C4-2B (cell line): ENCODE measurements around the gene KCNS3.

Source experiments
- H3K27ac ChIP-seq: fragments of 450-650 bp; 2 replicates; pipeline ENCODE4 v1.5.1; 2017
- ZFX ChIP-seq: fragments of 450-650 bp; IDR thresholded peaks from 2 replicates; pipeline ENCODE4 v1.6.1; 2017
- TF ChIP-seq, protein P1 (sequence below): fragments of 450-650 bp; conservative IDR thresholded peaks from 2 replicates; pipeline ENCODE4 v1.5.1; 2017; ENCODE audit warnings: mild to moderate bottlenecking

Gene KCNS3

DNA sequence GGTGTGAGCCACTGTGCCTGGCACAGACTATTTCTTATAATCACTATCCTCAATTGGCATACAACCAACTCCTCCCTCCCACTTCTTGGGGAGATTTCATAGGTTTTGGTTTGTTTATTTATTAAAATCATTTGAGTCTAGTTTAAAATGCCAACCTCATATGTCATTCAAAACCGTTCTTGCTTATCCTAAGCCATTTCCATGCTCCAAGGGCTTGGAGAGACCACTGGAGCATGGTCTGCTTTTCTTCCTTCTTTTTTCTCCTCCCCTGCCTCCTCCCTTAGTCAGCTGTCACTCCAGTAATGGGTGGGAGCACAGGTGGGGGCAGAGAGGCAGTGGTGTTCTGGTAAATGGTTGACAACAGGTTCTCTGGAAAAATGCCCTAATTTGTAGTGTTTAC lies 20.4 kb upstream of the KCNS3 start:
- no peak for TF ChIP-seq ZFX
- TF ChIP-seq, protein P1, sequence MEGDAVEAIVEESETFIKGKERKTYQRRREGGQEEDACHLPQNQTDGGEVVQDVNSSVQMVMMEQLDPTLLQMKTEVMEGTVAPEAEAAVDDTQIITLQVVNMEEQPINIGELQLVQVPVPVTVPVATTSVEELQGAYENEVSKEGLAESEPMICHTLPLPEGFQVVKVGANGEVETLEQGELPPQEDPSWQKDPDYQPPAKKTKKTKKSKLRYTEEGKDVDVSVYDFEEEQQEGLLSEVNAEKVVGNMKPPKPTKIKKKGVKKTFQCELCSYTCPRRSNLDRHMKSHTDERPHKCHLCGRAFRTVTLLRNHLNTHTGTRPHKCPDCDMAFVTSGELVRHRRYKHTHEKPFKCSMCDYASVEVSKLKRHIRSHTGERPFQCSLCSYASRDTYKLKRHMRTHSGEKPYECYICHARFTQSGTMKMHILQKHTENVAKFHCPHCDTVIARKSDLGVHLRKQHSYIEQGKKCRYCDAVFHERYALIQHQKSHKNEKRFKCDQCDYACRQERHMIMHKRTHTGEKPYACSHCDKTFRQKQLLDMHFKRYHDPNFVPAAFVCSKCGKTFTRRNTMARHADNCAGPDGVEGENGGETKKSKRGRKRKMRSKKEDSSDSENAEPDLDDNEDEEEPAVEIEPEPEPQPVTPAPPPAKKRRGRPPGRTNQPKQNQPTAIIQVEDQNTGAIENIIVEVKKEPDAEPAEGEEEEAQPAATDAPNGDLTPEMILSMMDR = no peak
- H3K27ac ChIP-seq = no peak overlapping the region

DNA sequence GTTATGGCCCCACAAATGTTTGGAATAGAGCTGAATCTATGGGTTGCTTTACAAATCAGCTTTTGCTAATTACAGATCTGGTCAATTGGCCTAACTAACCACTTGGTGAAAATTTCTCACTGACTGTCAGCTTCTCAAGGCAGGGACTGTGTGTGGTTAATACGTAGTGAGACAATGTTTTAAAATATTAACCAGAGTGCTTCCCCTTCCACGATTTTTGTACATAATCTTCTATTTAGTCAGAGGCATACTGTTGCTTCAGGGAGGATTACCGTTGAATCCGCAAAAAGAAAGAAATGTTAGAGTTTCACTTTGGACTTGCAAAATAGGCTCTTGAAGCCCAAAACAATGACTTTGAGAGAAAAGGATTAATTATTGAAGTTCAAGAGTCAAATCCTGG lies 14.9 kb upstream of the KCNS3 start:
- no peak for TF ChIP-seq ZFX
- TF ChIP-seq, protein P1 = no peak
- H3K27ac ChIP-seq = no peak overlapping the region

DNA sequence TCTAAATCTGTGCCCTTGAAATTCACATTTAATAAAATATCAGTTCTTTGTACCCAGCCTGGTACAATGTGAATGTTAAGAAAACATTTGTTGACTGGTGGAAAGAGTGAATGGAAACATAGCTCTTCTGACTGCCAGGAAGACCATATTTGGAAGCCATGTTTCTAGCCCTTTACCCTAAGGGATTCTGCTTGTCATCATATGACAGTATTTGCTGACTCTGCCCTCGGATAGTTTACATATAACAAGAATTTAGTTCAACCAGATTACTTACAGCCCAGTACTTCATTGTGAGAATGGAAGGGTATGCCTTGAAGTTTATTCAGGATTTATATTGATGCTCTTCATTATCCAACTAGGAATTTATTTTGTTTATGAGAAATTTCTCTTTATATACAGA lies 13.8 kb upstream of the KCNS3 start:
- TF ChIP-seq, protein P1 = no peak
- TF ChIP-seq ZFX = no peak
- H3K27ac ChIP-seq = no peak overlapping the region

DNA sequence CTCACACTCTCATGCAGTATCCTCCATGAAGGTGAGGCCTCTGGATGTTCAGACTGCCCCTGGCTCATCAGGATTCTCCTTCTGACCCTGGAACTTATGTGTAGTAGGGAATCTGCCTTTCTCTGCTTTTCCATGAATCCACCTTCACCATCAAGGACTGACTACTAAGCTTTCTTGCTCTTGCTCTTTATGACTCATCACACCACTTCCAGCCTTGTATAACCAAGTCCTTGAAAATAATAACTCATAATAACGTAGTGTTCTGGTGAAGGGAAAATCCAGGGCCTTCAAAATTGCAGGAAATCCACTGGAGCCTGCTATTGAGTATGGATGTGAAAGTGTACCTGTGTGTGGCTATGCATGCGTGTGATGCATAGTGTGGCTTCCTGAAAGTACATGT lies 11.3 kb upstream of the KCNS3 start:
- no peak overlapping the region for H3K27ac ChIP-seq

DNA sequence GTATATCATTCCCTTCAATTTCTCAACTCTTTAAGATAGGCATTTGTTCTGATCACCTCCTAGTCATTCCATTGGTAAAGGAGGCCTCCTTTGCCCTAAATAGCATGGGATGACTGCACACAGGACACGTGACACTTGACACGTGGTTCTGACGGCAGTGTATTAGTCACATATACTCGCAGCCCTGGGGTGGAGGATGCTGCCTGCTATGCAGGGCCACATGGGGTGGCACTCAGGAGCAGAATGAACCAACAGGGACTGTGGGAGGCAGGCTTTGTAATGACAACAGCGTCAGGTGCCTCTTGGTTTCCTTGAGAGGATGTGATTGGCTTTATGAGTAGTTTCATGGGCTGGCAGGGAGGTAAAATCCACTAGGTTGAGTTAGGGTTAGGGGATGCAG lies 9.3 kb upstream of the KCNS3 start:
- TF ChIP-seq, protein P1 = no peak
- no peak for TF ChIP-seq ZFX
- no peak overlapping the region for H3K27ac ChIP-seq

More for the DNA sequence above, 11.3 kb upstream of the KCNS3 start:
- TF ChIP-seq ZFX = no peak
- TF ChIP-seq, protein P1 = no peak

DNA sequence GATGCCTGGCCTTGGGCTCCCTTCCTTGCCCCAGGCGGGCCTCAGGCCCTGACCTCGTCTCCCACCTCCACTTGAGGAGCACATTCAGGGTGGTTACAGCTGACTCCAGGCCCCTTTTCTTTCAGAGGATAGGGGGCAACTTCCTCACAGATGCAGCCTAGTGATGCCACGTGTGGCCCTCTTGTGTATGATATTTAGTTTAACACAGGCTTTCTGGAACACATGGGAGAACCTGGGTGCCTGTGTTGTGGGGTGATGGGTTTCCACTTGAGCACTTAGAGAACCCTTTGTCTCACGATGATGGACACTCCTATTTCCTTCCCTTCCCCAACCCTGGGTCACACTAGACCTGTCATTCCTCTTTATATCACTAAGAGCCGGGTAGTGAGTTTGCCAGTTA lies 6.8 kb upstream of the KCNS3 start:
- TF ChIP-seq, protein P1 = no peak
- no peak for TF ChIP-seq ZFX

DNA sequence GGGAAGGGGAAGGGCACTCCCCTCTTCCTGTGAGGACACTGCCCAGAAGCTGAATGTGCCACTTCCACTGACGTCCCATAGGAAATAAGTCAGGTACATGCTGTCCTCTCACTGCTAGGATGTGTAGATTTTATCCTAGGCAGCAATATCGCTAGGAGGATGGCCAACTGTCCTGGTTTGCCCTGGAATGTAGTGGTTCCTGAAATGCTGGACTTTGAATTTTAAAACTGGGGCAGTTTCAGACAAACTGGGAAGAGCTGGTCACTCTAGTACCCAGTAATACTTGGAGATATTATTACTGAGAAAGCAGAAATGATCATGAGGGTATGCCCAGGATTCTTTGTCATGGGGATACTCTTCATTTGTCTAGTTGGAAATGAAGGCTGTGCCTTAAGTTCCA lies 5.4 kb upstream of the KCNS3 start:
- TF ChIP-seq, protein P1 = no peak
- TF ChIP-seq ZFX = no peak
- no peak overlapping the region for H3K27ac ChIP-seq

More for the DNA sequence above, 6.8 kb upstream of the KCNS3 start:
- H3K27ac ChIP-seq = no peak overlapping the region
